Measurements from ENCODE around the gene SS18L1.

- TF ChIP-seq ZFP30 (CRISPR knock-in tag; IDR thresholded peaks at IDR 0.05) (no peak), ZC3H10 (CRISPR knock-in tag; IDR thresholded peaks at IDR 0.05) (no peak), ZFP3 (CRISPR knock-in tag; IDR thresholded peaks at IDR 0.05) (no peak), CREB5 (CRISPR knock-in tag; IDR thresholded peaks at IDR 0.05; ENCODE audit: low read depth) (no peak), BACH2 (CRISPR knock-in tag; IDR thresholded peaks at IDR 0.05; ENCODE audit: borderline replicate concordance) (no peak)
These were observed 38.0 kb upstream of the SS18L1 start for GRCh38 chr20:62105592-62105991.

Measured in SK-N-SH treated with all-trans-retinoic acid at 6 μM for 48 hours (cell line).